Activated naive CD8-positive, alpha-beta T cell treated with anti-CD3 and anti-CD28 coated beads, Interleukin-2, amount 50 U/mL, for 24 hours (primary cell): ENCODE data around the gene DVL1.
"Not testable (repeated sequence)": the region's sequence is repeated elsewhere in the genome, so short reads cannot be mapped to it uniquely, and the experiment has no call there.

Experiments used
- ATAC-seq: fragments of 150-1000 bp; cut with Tn5 transposase; one replicate; pipeline ENCODE4 v1.10.0; 2021
- DNase-seq: peaks from one replicate; pipeline ENCODE4 v3.0.0; 2021
- H3K27ac Mint-ChIP-seq: one replicate; pipeline ENCODE4 v1.8.0; 2021; ENCODE audit warnings: mild to moderate bottlenecking, mixed read lengths
- H3K27me3 Mint-ChIP-seq: one replicate; pipeline ENCODE4 v1.8.0; 2021; ENCODE audit warnings: mixed read lengths
- H3K36me3 Mint-ChIP-seq: one replicate; pipeline ENCODE4 v1.8.0; 2021; ENCODE audit warnings: low read depth, mixed read lengths
- H3K4me1 Mint-ChIP-seq: one replicate; pipeline ENCODE4 v1.8.0; 2021; ENCODE audit warnings: mixed read lengths
- H3K4me3 Mint-ChIP-seq: one replicate; pipeline ENCODE4 v1.8.0; 2021; ENCODE audit warnings: mild to moderate bottlenecking, moderate library complexity, mixed read lengths
- H3K9me3 Mint-ChIP-seq: one replicate; pipeline ENCODE4 v1.8.0; 2021; ENCODE audit warnings: mixed read lengths

DVL1 gene

DNA sequence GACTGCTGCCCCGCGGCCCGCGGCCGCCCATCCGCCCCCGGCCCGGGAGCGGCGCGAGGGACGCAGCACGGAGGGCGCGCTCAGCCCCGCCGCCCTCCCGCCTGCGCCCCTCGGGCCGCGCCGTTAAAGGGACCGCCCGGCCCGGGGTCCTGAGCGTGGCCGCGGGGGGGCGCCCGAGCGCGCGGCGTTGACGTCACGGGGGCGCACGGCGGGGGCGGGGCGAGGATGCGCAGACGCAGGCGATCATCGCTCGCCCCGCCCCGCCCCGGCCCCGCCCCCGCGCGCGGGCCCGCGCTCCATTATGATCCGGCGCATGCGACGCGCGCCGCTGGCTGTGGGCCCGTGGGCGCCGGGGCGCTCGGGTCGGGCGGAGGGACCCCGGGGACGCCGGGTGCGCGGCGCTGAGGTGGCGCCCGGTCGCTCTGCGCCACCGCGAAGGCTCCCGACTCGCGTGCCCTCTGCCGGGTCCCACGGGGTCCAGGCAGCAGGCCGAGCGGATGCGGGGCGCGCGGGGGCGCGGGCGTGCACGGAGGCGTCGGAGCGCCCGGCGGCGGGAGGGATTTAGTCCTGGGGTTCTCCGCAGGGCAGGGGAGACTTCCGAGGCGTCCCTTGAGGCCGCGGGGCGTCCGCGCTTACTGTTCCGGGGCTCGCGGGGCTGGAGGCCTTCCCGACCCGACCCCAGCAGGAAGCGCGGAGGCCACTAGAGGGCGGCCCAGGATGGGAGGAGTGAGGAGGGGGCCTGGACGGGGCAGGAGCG, at the start of gene DVL1:
Gene DVL1 (minus strand): TSS at position 163 of the 757 bp plus-strand sequence. CDS start 353 bp downstream, outside the sequence.
- Mint-ChIP-seq H3K27me3 (peaks cover 19% of the 10 kb centered on the region), H3K4me1 (peaks cover 25% of the 10 kb centered on the region), H3K27ac (peak within 1 kb of the TSS; percentile 31), H3K4me3 (peak within 1 kb of the TSS; percentile 77), H3K9me3 (no peaks in the 10 kb centered on the region), H3K36me3 (no peaks in the 10 kb centered on the region)
- ATAC-seq (peak; percentile 55), DNase-seq (peak; percentile 78)

DNA sequence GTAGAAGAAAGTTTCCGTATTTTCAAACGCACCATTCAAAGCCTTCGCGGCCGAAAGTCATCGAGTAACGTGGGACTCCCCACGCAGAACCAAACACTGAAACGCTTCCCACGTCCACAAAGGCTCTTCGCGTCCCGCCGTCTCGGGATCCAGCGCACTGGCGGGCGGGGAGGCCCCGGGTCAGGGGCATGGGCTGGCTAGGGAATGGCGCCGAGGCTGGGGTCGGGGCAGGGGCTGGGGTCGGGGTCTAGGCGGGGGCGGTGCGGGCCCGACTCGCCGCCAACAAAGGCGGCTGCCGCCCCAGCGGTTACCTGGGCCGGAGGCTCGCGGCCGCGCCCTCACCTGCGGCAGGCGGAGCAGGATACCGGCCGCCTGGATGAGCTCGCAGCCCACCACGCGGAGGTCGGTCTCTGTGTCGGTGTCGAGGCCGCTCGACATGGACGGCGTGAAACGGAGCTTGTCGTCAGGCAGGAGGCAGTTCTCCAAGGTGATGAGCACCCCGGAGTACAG, 49.5 kb upstream of the DVL1 start:
- peak overlapping the region; percentile 95 for H3K4me3 Mint-ChIP-seq
- peaks cover 59% of the 10 kb centered on the region for H3K4me1 Mint-ChIP-seq
- ATAC-seq (no peak), DNase-seq (no peak)
- no peaks in the 10 kb centered on the region for H3K27me3 Mint-ChIP-seq
- H3K9me3 Mint-ChIP-seq, result no peaks in the 10 kb centered on the region
- peaks cover 68% of the 10 kb centered on the region for H3K36me3 Mint-ChIP-seq
- peak overlapping the region; percentile 91 for H3K27ac Mint-ChIP-seq

DNA sequence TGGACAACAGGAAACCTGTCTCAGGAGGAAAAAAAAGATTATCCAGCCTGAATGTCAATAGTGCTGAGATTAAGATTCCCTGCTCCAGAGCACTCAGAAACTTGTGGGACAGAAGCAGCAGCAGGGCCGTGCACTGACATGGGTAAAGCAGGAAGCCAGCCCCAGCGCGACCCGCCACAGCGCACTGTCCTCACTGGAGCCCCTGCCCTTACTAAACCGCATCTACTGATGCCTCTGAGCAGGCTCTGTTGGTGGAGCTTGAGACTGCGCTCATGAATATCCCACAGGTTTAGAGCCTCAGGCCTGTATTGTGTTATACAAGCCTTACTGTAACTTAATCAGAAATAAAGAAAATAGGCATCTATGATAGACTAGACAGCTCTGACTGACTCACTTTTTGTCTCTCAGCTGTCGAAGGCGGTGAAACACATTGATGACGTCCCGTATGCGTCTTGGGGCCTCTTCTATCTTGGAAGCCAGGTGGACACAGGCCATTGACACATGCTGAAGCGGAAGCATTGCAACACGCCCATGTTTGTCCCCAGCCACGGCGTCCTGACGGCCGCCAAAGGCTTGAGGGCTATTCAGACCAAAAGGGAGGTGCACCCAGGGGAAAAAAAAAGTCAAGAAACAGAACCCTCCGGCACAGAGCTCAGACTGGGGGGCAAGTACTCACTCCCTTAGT, 48.8 kb upstream of the DVL1 start:
- ATAC-seq (no peak), DNase-seq (no peak)
- H3K4me3 Mint-ChIP-seq, result peak overlapping the region; percentile 95
- no peaks in the 10 kb centered on the region for H3K9me3 Mint-ChIP-seq
- H3K27ac Mint-ChIP-seq, result peak overlapping the region; percentile 91
- peaks cover 68% of the 10 kb centered on the region for H3K36me3 Mint-ChIP-seq
- peaks cover 54% of the 10 kb centered on the region for H3K4me1 Mint-ChIP-seq
- no peaks in the 10 kb centered on the region for H3K27me3 Mint-ChIP-seq

DNA sequence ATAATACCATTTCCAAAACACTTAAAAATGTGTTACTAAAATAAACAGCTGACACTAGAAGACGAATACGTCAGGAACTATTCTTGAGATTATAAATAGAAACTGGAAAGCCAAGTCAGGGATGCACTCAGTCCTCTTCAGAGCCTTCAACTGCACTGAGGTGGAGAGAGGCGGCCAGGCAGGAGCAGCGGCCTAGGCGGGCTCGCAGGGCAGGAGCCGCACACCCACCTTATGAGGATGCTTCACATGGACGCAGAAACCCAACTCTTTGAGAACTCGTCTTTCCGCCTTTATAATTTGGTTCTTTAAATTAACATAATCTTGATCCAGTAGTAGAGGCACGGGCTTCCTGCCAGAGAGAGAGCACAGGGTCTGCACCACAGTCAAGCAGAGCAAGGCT, 45.9 kb upstream of the DVL1 start:
- peaks cover 32% of the 10 kb centered on the region for H3K4me1 Mint-ChIP-seq
- DNase-seq (no peak), ATAC-seq (no peak)
- no peaks in the 10 kb centered on the region for H3K27me3 Mint-ChIP-seq
- H3K9me3 Mint-ChIP-seq, result no peaks in the 10 kb centered on the region
- no peak overlapping the region for H3K4me3 Mint-ChIP-seq
- peak overlapping the region; percentile 55 for H3K27ac Mint-ChIP-seq
- peaks cover 62% of the 10 kb centered on the region for H3K36me3 Mint-ChIP-seq

DNA sequence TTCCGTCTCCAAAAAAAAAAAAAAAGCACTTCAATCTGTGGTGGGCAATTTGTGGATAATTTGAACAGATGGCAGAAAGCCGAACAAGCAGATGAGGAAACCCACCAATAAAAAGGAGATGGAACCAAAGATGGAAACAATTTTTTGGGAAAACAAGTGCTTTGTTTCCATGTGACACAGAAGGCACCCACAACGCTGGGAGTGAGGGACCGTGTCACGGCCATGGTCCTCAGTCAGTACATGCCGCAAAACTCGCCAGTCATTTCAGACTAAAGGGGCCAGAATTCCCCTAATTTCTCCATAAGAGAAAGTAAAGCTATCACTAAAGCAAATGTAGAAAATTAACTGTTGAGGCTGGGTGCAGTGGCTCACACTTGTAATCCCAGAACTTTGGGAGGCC, 44.9 kb upstream of the DVL1 start:
- DNase-seq (no peak), ATAC-seq (no peak)
- Mint-ChIP-seq H3K4me3 (no peak overlapping the region), H3K9me3 (no peaks in the 10 kb centered on the region), H3K36me3 (peaks cover 66% of the 10 kb centered on the region), H3K4me1 (peaks cover 26% of the 10 kb centered on the region), H3K27me3 (no peaks in the 10 kb centered on the region), H3K27ac (no peak overlapping the region)

DNA sequence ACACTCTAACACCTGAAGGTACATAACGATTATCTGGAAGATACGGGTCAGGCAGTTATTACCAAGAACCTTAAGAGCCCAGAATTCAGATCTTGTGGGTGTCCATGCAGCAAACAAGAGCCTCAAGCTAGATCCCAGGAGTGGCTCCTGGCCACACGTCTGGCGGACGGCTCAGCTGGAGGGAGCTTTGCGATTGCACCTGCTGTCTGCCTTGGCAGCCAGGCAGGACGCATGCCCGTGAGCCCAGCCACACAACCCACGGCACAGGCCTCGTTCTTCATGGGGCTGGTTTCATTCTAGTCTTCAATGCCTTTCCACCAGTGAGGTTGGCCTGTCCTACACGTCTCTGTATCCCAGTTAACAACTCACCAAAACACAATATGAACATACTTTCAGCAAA, 44.2 kb upstream of the DVL1 start:
- H3K27ac Mint-ChIP-seq, result no peak overlapping the region
- no peak for DNase-seq
- H3K27me3 Mint-ChIP-seq, result no peaks in the 10 kb centered on the region
- H3K9me3 Mint-ChIP-seq, result no peaks in the 10 kb centered on the region
- ATAC-seq, result no peak
- H3K4me1 Mint-ChIP-seq, result peaks cover 26% of the 10 kb centered on the region
- no peak overlapping the region for H3K4me3 Mint-ChIP-seq
- H3K36me3 Mint-ChIP-seq, result peaks cover 71% of the 10 kb centered on the region

DNA sequence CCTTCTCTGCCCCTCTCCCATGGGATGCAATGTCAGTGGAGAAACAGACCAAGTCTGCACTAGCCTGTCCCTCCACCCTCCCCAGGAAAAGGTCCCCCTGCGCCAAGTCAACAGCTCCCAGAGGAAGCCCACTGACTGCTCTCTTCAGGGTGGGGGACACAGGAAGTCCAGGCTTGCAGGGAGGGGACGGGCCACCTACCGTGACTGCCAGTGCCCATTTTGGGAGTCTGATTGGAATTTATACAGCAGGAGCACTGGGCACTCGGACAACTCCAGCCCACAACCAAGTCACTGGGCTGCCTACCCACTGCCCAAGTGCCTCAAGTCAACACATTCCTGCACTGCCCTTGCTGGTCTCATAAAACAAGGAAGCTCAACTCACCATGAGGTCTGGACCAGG, 43.8 kb upstream of the DVL1 start:
- Mint-ChIP-seq H3K4me3 (no peak overlapping the region), H3K27ac (no peak overlapping the region), H3K27me3 (no peaks in the 10 kb centered on the region), H3K4me1 (peaks cover 23% of the 10 kb centered on the region), H3K9me3 (no peaks in the 10 kb centered on the region), H3K36me3 (peaks cover 71% of the 10 kb centered on the region)
- no peak for ATAC-seq
- DNase-seq, result no peak

DNA sequence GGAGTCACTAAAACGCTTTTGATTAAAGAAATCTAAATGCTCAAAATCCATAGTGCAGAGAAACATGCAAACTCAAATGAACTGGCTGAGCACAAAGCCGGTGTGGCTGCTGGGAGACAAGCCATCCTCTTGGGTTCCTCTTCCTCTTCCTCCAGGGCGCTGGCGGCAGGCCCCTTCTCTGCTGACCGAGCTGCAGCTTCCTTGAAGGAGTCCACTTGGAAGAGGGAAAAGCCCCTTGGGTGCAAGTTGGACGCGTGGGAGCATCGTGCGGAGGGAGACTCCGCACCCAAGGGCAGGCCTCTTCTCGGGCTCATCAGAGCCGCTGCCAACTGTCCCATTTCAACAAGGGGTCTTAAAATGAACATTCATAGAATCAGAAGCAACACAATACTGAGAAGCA, 42.0 kb upstream of the DVL1 start:
- Mint-ChIP-seq H3K4me3 (no peak overlapping the region), H3K4me1 (peaks cover 14% of the 10 kb centered on the region), H3K27me3 (no peaks in the 10 kb centered on the region), H3K27ac (no peak overlapping the region), H3K36me3 (peaks cover 78% of the 10 kb centered on the region), H3K9me3 (no peaks in the 10 kb centered on the region)
- DNase-seq (no peak), ATAC-seq (no peak)

DNA sequence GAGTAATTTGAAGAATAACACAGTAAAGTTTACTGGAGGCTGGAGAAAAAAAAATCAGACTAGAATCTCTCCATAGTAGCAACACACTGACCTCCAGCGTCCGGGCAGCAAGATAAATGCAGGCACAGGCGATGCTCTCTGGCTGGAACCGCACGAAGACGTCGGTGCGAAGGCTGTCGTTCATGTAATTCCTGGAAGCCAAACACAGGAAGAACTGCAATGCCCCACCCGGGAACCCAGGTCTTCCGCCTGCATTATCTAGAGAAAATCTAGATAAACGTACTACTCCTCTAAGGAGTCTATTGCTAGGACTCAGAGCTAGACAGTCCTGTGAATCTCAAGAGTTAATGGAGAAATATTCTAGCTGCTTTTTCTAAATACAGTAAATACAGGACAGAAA, 41.5 kb upstream of the DVL1 start:
- H3K9me3 Mint-ChIP-seq, result no peaks in the 10 kb centered on the region
- H3K27me3 Mint-ChIP-seq, result no peaks in the 10 kb centered on the region
- H3K4me1 Mint-ChIP-seq, result peaks cover 12% of the 10 kb centered on the region
- peaks cover 83% of the 10 kb centered on the region for H3K36me3 Mint-ChIP-seq
- H3K27ac Mint-ChIP-seq, result no peak overlapping the region
- no peak overlapping the region for H3K4me3 Mint-ChIP-seq
- DNase-seq (no peak), ATAC-seq (no peak)

DNA sequence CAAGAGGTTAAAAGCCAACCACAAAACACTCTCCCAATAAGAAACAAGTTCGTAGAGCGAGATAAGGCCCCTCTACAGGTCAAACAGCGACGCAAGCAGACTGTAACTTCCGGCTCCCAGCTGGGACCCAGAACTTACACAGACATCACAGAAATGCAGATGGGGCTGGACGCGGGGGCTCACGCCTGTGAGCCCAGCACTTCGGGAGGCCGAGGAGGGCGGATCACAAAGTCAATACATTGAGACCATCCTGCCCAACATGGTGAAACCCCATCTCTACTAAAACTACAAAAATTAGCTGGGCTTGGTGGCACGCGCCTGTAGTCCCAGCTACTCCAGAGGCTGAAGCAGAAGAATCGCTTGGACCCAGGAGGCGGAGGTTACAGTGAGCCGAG, 38.9 kb upstream of the DVL1 start:
- Mint-ChIP-seq H3K27ac (no peak overlapping the region), H3K36me3 (peaks cover 62% of the 10 kb centered on the region), H3K4me3 (no peak overlapping the region), H3K27me3 (no peaks in the 10 kb centered on the region), H3K4me1 (no peaks in the 10 kb centered on the region), H3K9me3 (no peaks in the 10 kb centered on the region)
- DNase-seq (no peak), ATAC-seq (no peak)

DNA sequence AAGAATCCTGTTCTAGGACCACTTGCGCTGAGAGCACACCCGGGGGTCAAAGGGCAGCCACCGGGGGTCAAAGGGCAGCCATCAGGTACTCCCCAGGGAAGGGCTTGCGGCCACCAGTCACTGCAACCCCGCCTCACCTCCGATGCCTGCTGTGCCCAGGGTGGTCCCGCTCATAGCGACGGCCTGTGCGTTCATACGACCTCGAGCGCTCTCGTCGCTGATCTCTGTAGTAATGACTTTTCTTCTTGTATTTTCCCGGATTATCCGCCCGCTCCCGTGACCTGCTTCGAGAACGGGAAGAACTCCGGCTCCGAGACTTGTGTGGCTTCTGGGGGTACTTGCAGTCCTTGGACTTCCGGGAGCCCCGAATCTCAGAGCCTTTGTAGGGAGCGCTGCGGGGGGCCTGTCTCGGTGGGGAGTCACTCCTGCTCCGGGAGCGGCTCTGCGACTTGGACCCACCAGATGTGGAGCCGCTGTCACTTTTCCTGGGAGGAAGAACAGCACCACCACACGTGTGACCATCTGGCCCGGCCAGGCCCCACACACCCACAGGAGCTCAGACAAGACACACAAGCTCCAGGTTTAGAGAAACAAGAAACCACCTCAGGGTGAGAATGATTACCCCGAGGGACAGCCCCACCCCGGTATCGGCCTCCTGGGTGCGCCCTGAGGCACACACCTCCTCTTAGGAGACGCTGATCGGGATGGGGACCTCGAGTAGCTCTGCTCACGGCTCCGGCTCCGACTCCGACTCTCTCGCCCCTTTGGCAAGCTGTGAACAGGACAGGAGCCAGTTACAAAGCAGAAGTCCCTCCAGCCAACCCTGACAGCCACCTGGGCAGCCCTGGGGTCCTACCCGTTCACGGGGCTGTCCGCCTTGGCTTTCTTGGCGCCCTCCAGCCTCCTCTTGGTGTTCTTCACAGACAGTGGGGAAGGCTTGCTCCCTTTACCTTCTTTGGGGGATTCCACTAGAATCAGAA, 38.2 kb upstream of the DVL1 start:
- no peaks in the 10 kb centered on the region for H3K27me3 Mint-ChIP-seq
- H3K4me1 Mint-ChIP-seq, result no peaks in the 10 kb centered on the region
- no peak for ATAC-seq
- no peak for DNase-seq
- H3K27ac Mint-ChIP-seq, result no peak overlapping the region
- H3K4me3 Mint-ChIP-seq, result no peak overlapping the region
- no peaks in the 10 kb centered on the region for H3K9me3 Mint-ChIP-seq
- H3K36me3 Mint-ChIP-seq, result peaks cover 61% of the 10 kb centered on the region

DNA sequence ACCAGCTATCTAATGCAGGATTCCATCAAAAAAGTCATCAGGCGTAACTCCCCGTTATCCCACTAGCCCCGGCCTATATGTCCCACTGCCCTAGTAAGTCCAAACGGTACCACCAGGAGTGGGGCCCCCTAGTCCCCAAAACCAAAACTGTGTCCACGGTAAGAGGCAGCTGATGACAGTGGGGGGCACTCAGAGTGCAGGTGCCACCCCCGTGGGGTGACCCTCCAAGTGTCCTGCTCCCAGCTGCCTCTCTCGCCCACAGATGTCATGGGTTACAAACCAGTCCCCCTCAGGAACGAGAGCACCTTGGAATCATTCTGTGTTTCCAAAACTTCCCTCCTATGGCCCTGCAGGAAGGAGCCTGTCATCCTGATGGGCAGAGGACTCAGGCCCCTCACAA, 36.7 kb upstream of the DVL1 start:
- H3K27ac Mint-ChIP-seq, result no peak overlapping the region
- no peak overlapping the region for H3K4me3 Mint-ChIP-seq
- no peaks in the 10 kb centered on the region for H3K9me3 Mint-ChIP-seq
- peaks cover 50% of the 10 kb centered on the region for H3K36me3 Mint-ChIP-seq
- ATAC-seq (no peak), DNase-seq (no peak)
- H3K4me1 Mint-ChIP-seq, result no peaks in the 10 kb centered on the region
- no peaks in the 10 kb centered on the region for H3K27me3 Mint-ChIP-seq

DNA sequence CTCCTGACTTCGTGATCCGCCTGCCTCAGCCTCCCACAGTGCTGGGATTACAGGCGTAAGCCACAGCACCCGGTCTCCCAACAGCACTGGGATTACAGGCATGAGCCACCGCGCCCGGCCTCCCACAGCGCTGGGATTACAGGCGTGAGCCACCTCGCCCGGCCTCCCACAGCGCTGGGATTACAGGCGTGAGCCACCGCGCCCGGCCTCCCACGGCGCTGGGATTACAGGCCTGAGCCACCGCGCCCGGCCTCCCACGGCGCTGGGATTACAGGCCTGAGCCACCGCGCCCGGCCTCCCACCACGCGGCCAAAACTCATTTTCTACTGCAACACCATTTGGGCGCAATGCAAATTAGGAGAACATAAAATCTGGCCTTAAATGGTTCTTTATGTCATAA, 36.1 kb upstream of the DVL1 start:
- not testable (repeated sequence) for H3K4me1 Mint-ChIP-seq, ATAC-seq, H3K27me3 Mint-ChIP-seq, DNase-seq, H3K4me3 Mint-ChIP-seq, H3K27ac Mint-ChIP-seq, H3K9me3 Mint-ChIP-seq
- H3K36me3 Mint-ChIP-seq, result peaks cover 44% of the 10 kb centered on the region

DNA sequence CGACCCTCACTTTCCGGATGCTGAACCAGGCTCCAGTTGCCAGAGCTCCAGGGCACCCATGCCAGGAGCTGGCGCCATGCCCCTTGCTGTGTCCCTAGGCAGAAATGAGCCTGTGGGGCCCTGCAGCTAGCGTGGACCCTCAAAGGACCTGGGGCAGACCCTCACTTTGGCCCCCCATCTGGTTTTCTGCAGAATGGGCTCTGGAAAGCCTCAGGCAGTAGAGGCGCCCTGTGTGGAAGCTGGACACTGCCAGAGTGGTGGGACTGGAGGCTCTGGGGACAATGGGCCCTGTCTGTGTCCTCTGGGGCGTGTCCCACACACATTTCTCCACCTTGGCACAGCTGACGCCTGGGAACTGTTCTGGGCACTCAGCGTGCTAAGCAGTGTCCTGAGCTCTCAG, 32.1 kb upstream of the DVL1 start:
- no peaks in the 10 kb centered on the region for H3K27me3 Mint-ChIP-seq
- H3K4me1 Mint-ChIP-seq, result no peaks in the 10 kb centered on the region
- no peaks in the 10 kb centered on the region for H3K9me3 Mint-ChIP-seq
- ATAC-seq, result no peak
- no peak overlapping the region for H3K4me3 Mint-ChIP-seq
- peaks cover 7% of the 10 kb centered on the region for H3K36me3 Mint-ChIP-seq
- DNase-seq, result no peak
- H3K27ac Mint-ChIP-seq, result no peak overlapping the region
